Neuron (in vitro differentiated cells): ENCODE results near the gene SUZ12.
"Not testable (repeated sequence)": the region's sequence is repeated elsewhere in the genome, so short reads cannot be mapped to it uniquely, and the experiment has no call there.

Experiments
- H2AFZ ChIP-seq: one replicate; pipeline ENCODE4 v1.6.1; 2013; ENCODE audit warnings: low read depth, mild to moderate bottlenecking, inconsistent platforms, low read length, moderate library complexity
- H3K27me3 ChIP-seq: one replicate; pipeline ENCODE4 v1.6.1; 2013; ENCODE audit warnings: low read length; ENCODE audit not compliant: insufficient read depth
- H3K36me3 ChIP-seq: one replicate; pipeline ENCODE4 v1.6.1; 2013; ENCODE audit warnings: low read length; ENCODE audit not compliant: insufficient read depth
- H3K4me1 ChIP-seq: one replicate; pipeline ENCODE4 v1.6.1; 2013; ENCODE audit warnings: low read length; ENCODE audit not compliant: insufficient read depth
- H3K4me3 ChIP-seq: 2 replicates; pipeline ENCODE4 v1.5.1; 2013; ENCODE audit warnings: mild to moderate bottlenecking, low read length, moderate library complexity
- H3K9me3 ChIP-seq: one replicate; pipeline ENCODE4 v1.6.1; 2013; ENCODE audit warnings: low read length

SUZ12 gene

DNA sequence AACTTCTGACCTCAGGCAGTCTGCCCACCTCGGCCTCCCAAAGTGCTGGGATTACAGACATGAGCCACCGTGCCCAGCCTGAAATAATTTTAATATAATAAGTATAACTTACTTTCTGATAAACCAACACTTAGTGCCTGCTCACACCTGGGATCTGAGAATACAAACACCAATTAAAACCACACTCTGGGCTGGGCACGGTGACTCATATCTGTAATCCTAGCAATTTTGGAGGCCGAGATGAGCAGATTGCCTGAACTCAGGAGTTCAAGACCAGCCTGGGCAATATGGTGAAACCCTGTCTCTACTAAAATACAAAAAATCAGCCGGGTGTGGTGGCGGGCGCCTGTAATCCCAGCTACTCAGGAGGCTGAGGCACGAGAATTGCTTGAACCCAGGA lies 55.0 kb downstream of the SUZ12 start:
- H2AFZ ChIP-seq, H3K9me3 ChIP-seq, H3K27me3 ChIP-seq, H3K4me3 ChIP-seq, H3K4me1 ChIP-seq: not testable (repeated sequence)
- peaks cover 83% of the 10 kb centered on the region for H3K36me3 ChIP-seq

DNA sequence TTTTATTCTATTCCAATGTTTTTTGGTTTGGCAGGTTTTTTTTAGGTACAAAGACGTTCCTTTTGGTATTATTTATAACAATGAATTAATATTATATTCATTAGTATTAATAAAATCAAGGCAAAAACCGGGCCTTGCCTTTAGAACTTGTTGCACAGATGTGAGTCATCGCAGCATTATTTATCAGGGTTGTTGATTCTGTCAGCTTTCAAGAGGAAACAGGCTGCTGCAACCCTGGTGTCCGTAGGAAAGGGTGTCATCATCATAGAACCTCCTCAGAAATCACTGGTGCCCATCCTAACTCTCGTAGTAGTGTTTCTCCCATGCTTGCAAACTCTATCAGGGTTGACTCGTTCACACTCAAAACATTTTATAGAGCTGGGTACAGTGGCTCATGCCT lies 60.2 kb downstream of the SUZ12 start:
- Histone ChIP-seq H3K4me3 (no peak overlapping the region), H3K9me3 (no peaks in the 10 kb centered on the region), H3K4me1 (no peaks in the 10 kb centered on the region), H3K36me3 (peaks cover 80% of the 10 kb centered on the region), H3K27me3 (no peaks in the 10 kb centered on the region), H2AFZ (no peak overlapping the region)

DNA sequence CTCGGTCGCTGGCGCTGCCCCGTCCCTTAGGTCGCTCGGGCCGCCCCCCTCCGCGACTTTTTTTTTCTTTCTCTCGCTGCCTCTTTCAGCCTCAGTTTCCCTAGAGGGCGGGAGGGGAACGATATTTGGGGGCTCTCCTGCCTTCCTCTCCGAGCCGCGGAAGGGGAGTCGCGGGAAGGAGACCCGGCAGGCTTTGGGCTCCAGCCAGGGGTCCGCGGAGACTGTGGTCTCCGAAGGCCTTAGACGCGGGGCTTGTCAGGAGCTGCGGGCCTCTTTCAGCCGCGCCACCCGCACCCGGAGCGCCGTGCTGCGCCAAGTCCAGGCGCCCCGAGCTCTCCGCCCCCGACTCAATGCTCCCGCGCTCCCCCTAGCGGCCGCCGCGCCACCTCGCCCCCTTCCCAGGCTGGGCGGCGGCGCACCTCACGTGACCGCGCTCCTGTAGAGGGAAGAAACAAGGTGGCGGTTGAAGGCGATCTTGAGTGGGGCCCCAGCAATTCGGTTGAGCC lies 70.2 kb downstream of the SUZ12 start, which contains the start of gene LRRC37B:
Gene LRRC37B (plus strand): TSS at position 427 of the 506 bp plus-strand sequence. CDS start 14,010 bp downstream, outside the sequence.
- H3K4me1 ChIP-seq = peaks cover 5% of the 10 kb centered on the region
- peak within 1 kb of the TSS; percentile 94 for H2AFZ ChIP-seq
- no peaks in the 10 kb centered on the region for H3K9me3 ChIP-seq
- no peaks in the 10 kb centered on the region for H3K36me3 ChIP-seq
- no peaks in the 10 kb centered on the region for H3K27me3 ChIP-seq
- peak within 1 kb of the TSS; percentile 73 for H3K4me3 ChIP-seq

DNA sequence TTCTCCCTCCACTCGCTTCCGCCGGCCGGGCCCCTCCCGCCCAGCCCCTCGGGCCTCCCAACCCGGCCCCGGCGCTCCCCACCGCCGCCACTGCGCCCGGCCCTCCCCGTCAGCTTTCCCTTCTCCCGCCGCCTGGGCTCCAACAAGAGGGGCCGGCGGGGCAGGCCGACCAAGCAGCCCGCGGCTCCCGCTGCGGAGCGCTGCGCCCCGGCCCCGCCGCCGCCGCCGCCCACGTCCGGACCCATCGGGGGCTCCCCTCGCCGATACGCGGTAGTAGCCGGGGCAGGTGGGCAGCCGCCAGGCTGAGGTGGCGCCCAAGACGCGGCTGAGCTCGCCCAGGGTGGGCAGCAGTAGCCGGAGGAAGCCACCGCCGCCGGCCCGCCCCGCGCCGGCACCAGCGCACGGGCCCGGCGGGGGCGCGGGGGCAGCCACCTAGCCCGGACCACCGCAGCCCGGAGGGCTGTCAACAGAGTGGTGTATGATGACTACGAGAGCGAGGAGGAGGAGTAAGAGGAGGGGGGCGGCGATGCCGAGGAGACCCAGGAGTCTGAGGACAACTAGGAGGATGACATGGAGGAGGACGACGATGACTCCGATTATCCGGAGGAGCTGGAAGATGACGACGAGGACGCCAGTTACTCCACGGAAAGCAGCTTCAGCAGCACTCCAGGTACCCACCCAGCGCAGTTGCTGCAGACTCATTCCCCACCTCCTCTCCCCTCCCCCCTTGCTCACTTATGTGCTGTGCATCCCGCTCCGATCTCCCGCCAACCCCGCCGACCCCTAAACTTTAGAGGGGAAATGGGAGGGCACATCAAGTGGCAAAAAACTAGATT lies 70.9 kb downstream of the SUZ12 start:
- H3K9me3 ChIP-seq = peaks cover 3% of the 10 kb centered on the region
- peak overlapping the region; percentile 73 for H3K4me3 ChIP-seq
- no peaks in the 10 kb centered on the region for H3K36me3 ChIP-seq
- peak overlapping the region; percentile 82 for H2AFZ ChIP-seq
- H3K4me1 ChIP-seq = peaks cover 5% of the 10 kb centered on the region
- H3K27me3 ChIP-seq = no peaks in the 10 kb centered on the region

GRCh38 chr17:32009262-32009542 lies 72.4 kb downstream of the SUZ12 start:
- H3K36me3 ChIP-seq = no peaks in the 10 kb centered on the region
- H2AFZ ChIP-seq = no peak overlapping the region
- H3K9me3 ChIP-seq = peaks cover 3% of the 10 kb centered on the region
- peaks cover 5% of the 10 kb centered on the region for H3K4me1 ChIP-seq
- no peaks in the 10 kb centered on the region for H3K27me3 ChIP-seq
- H3K4me3 ChIP-seq = peak overlapping the region; percentile 73

- Histone ChIP-seq H3K4me1 (peaks cover 5% of the 10 kb centered on the region), H2AFZ (no peak overlapping the region), H3K9me3 (peaks cover 3% of the 10 kb centered on the region), H3K4me3 (no peak overlapping the region), H3K36me3 (no peaks in the 10 kb centered on the region), H3K27me3 (no peaks in the 10 kb centered on the region)
These were observed 73.3 kb downstream of the SUZ12 start for GRCh38 chr17:32010114-32010513.

DNA sequence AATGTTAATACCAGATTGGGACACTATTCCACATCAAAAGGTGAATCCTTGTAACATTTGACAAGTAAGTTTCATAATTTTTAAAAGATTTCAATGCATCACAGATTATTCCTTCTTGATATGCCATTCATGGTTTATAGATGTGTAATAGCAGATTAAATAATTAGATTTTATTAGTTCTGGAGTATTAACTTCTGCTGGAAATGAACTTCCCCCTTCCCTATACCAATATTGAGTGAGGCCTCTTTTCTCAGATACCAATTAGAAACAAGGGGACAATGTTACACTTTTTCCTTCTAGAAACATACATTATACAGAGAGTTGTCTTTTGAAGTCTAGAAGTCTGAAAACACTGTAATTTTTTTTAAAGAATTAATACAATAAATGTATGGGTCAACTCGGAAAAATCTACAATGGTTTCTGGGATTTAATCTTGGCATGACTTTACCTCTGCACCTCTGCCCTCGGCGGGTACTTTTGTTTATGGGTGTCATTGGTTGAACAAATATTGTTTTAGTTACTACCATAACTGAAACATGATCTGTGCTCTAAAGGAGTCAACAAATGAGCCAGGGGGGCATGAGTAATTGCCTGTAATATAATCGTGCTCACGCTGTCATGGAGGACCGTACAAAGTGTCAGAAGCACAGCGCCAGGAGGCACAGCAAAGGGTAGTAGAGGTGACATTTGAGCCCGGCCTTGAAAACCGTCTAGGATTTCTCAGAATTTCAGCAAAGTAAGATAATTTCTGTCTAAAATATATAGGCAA lies 78.6 kb downstream of the SUZ12 start:
- Histone ChIP-seq H3K4me1 (no peaks in the 10 kb centered on the region), H3K9me3 (peaks cover 3% of the 10 kb centered on the region), H3K36me3 (peaks cover 25% of the 10 kb centered on the region), H3K4me3 (no peak overlapping the region), H2AFZ (no peak overlapping the region), H3K27me3 (no peaks in the 10 kb centered on the region)

DNA sequence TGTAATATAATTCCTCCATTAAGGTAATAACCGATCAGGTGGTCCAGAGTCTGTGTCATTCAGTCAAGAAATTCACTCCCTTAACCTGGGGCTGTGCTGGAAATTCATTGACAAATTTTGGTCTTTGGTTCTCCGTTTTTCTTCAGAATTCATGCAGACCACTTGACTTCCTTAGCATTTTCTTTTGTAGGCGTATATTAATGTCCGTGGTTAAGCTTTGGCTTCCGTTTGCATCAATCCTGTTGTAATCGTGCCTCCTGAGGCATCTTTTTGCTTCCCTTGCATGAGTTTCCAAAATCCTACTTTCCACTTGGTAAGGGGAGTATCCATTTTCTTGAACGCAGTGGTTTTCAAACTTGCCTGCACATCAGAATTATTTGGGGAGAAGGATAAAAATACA lies 79.4 kb downstream of the SUZ12 start:
- Histone ChIP-seq H3K4me1 (no peaks in the 10 kb centered on the region), H2AFZ (no peak overlapping the region), H3K4me3 (no peak overlapping the region), H3K36me3 (peaks cover 32% of the 10 kb centered on the region), H3K27me3 (no peaks in the 10 kb centered on the region), H3K9me3 (peaks cover 3% of the 10 kb centered on the region)

GRCh38 chr17:32019228-32019627 lies 82.4 kb downstream of the SUZ12 start:
- no peak overlapping the region for H3K4me3 ChIP-seq
- peaks cover 2% of the 10 kb centered on the region for H3K9me3 ChIP-seq
- no peaks in the 10 kb centered on the region for H3K4me1 ChIP-seq
- H2AFZ ChIP-seq = no peak overlapping the region
- H3K36me3 ChIP-seq = peaks cover 41% of the 10 kb centered on the region
- H3K27me3 ChIP-seq = no peaks in the 10 kb centered on the region

GRCh38 chr17:32020943-32021614 lies 84.3 kb downstream of the SUZ12 start:
- Histone ChIP-seq H2AFZ (no peak overlapping the region), H3K4me3 (no peak overlapping the region), H3K9me3 (peaks cover 2% of the 10 kb centered on the region), H3K27me3 (no peaks in the 10 kb centered on the region), H3K36me3 (peaks cover 41% of the 10 kb centered on the region), H3K4me1 (no peaks in the 10 kb centered on the region)

- Histone ChIP-seq H3K9me3 (peaks cover 2% of the 10 kb centered on the region), H3K4me1 (no peaks in the 10 kb centered on the region), H3K36me3 (peaks cover 41% of the 10 kb centered on the region), H3K27me3 (no peaks in the 10 kb centered on the region), H2AFZ (no peak overlapping the region), H3K4me3 (no peak overlapping the region)
These were observed 84.8 kb downstream of the SUZ12 start for GRCh38 chr17:32021615-32021955.

DNA sequence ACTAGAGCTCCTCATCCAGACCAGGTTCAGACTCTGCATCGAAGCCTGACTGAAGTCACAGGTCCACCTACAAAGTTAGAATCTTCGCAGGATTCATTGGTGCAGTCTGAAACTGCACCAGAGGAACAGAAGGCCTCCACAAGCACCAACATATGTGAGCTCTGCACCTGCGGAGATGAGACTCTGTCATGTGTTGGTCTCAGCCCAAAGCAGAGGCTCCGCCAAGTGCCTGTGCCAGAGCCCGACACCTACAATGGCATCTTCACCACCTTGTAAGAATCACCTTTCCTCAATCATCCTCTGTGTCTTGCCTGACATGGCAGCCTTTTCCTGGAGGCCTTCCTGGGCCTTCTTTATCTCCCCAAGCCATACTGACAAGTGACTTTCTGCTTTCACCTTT lies 85.7 kb downstream of the SUZ12 start:
- H3K9me3 ChIP-seq, H3K4me3 ChIP-seq, H3K4me1 ChIP-seq, H2AFZ ChIP-seq, H3K27me3 ChIP-seq: not testable (repeated sequence)
- H3K36me3 ChIP-seq = peaks cover 39% of the 10 kb centered on the region

DNA sequence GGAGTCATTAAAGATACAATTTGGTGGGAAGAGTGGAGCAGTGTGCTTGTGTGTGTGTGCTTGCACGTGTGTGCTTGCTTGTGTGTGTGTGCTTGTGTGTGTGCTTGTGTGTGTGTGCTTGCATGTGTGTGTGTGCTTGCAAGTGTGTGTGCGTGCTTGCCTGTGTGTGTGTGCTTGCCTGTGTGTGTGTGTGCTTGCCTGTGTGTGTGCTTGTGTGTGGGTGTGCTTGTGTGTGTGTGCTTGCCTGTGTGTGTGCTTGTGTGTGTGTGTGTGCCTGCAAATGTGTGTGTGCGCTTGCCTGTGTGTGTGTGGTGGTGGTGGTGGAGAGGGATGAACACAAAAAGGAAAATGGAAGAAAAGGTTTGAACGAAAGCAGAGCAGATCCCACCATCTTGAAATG lies 90.5 kb downstream of the SUZ12 start:
- H3K4me1 ChIP-seq, H3K27me3 ChIP-seq, H3K36me3 ChIP-seq, H2AFZ ChIP-seq, H3K9me3 ChIP-seq, H3K4me3 ChIP-seq: not testable (repeated sequence)
